Left lung (tissue), 10 donors: Measurements from ENCODE around the gene TGM3. TPM values are rescaled to one million over a fixed set of nuclear protein-coding genes. Genes with fewer than 3 reads are reported as not detected.

Source experiments
- ATAC-seq: fragments of 200-7000 bp; cut with Tn5 transposase; one replicate; pipeline ENCODE4 v1.9.1; 2020; ENCODE audit warnings: moderate library complexity
- DNase-seq, 4 donors: peaks; one replicate each; pipeline ENCODE4 v3.0.0-alpha.2; 2013 to 2020
- H3K27ac ChIP-seq, 2 donors: fragments of 200-600 bp; sonication (generic) in 1 of 2; one replicate each; pipeline versions ENCODE4 v1.5.0 to v1.8.0; 2020 to 2021
- H3K27me3 ChIP-seq, 2 donors: fragments of 200-600 bp; sonication (generic) in 1 of 2; one replicate each; pipeline versions ENCODE4 v1.5.0 to v1.8.0; 2020 to 2021
- H3K36me3 ChIP-seq, 2 donors: fragments of 200-600 bp; sonication (generic) in 1 of 2; one replicate each; pipeline versions ENCODE4 v1.5.0 to v1.8.0; 2020 to 2021
- H3K4me1 ChIP-seq, 2 donors: fragments of 200-600 bp; one replicate each; pipeline ENCODE4 v1.8.0; 2021
- H3K4me3 ChIP-seq, 2 donors: fragments of 200-600 bp; sonication (generic) in 1 of 2; one replicate each; pipeline versions ENCODE4 v1.5.0 to v1.8.0; 2020 to 2021; ENCODE audit warnings: mild to moderate bottlenecking in 1 of 2
- H3K9me3 ChIP-seq, 2 donors: fragments of 200-600 bp; sonication (generic) in 1 of 2; one replicate each; pipeline versions ENCODE4 v1.5.0 to v1.8.0; 2020 to 2021
- intact Hi-C, 2 donors: fragments of 100-400 bp; cut with DNase I; formaldehyde crosslinking; loops; one replicate each; pipeline versions ENCODE4 v1.11.2 to v1.14.2; 2022
- polyA plus RNA-seq, 6 donors: library from polyadenylated mRNA; unstranded; fragments of 120-200 nt; gene quantifications; one replicate each; pipeline ENCODE4 v1.2.1, GENCODE V29; 2013; ENCODE audit not compliant: insufficient read length in 6 of 6
- total RNA-seq, 2 donors: library from RNA; stranded (reverse); fragmentation: NEBNext Ultra II Directional; extraction: Animal tissue kit (Norgen Biotek cat#: 25700); gene quantifications; one replicate each; pipeline ENCODE4 v1.2.1, GENCODE V29; 2021
- TF ChIP-seq, protein P1 (sequence below), 2 donors: fragments of 200-600 bp; sonication (generic) in 1 of 2; IDR thresholded peaks; one replicate each; pipeline versions ENCODE4 v1.5.0 to v1.8.0; 2021; ENCODE audit warnings: antibody characterized with exemption in 2 of 2
- donor health status: DM: no; HTN: yes; CAD: no.
- donor health status: DM: no; HTN: no; CAD: no.

TGM3 gene
- total and polyA plus RNA-seq, 8 donors, result 0.20 to 0.37 (median 0.27) TPM; not detected in 3

DNA sequence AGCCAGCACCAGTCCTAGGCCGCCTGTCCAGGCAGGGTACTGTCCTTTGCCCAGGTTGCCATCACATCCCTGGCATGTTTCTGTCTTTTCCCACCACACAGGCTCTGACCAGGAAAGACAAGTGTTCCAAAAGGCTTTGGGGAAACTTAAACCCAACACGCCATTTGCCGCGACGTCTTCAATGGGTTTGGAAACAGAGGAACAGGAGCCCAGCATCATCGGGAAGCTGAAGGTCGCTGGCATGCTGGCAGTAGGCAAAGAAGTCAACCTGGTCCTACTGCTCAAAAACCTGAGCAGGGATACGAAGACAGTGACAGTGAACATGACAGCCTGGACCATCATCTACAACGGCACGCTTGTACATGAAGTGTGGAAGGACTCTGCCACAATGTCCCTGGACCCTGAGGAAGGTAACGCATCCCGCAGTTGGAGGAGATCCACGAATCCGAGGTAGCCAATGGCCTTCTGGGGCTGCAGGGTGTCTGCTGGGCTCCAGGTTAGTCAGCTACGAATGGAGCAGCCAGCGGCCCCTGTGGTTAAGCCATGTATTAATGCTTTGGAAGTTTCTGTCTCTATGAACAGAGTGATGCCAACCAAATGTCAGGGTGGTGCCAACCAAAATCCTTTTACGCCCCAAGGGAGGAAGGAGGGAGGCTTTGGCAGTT is 36.2 kb downstream of the TGM3 start:
- intact Hi-C loops, result no loop called here
- no peak for ATAC-seq
- TF ChIP-seq, protein P1, sequence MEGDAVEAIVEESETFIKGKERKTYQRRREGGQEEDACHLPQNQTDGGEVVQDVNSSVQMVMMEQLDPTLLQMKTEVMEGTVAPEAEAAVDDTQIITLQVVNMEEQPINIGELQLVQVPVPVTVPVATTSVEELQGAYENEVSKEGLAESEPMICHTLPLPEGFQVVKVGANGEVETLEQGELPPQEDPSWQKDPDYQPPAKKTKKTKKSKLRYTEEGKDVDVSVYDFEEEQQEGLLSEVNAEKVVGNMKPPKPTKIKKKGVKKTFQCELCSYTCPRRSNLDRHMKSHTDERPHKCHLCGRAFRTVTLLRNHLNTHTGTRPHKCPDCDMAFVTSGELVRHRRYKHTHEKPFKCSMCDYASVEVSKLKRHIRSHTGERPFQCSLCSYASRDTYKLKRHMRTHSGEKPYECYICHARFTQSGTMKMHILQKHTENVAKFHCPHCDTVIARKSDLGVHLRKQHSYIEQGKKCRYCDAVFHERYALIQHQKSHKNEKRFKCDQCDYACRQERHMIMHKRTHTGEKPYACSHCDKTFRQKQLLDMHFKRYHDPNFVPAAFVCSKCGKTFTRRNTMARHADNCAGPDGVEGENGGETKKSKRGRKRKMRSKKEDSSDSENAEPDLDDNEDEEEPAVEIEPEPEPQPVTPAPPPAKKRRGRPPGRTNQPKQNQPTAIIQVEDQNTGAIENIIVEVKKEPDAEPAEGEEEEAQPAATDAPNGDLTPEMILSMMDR (IDR thresholded peaks at IDR 0.05), result no peak
- H3K27me3 ChIP-seq, result peaks cover 0 to 20% of the 10 kb centered on the region in 2 donors
- H3K4me1 ChIP-seq, result peaks cover 0 to 6% of the 10 kb centered on the region in 2 donors
- no peak overlapping the region for H3K4me3 ChIP-seq
- no peaks in the 10 kb centered on the region for H3K36me3 ChIP-seq
- DNase-seq, result no peak
- H3K27ac ChIP-seq, result no peak overlapping the region
- H3K9me3 ChIP-seq, result no peaks in the 10 kb centered on the region

DNA sequence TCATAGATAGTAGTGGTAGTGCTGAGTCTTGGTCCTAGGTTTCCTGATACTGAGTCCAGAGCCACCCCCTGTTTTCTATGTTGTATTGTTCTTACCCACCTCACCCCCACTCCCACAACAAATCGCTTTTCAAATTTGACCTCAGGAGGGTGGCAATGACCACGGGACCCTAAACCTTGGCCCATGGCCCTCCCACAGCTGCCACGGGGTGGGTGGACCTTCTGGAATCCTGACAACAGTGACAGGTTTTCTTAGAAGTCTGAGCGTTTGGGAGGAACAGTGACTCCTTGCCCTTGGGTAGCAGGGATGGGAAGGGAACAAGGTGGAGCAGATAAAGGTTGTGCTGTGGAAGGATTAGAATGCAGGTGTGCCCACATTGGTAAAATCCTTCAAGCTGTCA is 36.9 kb downstream of the TGM3 start:
- Histone ChIP-seq H3K4me3 (no peak overlapping the region), H3K27me3 (peaks cover 0 to 20% of the 10 kb centered on the region in 2 donors), H3K9me3 (no peaks in the 10 kb centered on the region), H3K27ac (no peak overlapping the region), H3K4me1 (peaks cover 0 to 6% of the 10 kb centered on the region in 2 donors), H3K36me3 (no peaks in the 10 kb centered on the region)
- ATAC-seq (no peak), DNase-seq (no peak)
- intact Hi-C loops, result no loop called here
- TF ChIP-seq, protein P1 (IDR thresholded peaks at IDR 0.05), result no peak

DNA sequence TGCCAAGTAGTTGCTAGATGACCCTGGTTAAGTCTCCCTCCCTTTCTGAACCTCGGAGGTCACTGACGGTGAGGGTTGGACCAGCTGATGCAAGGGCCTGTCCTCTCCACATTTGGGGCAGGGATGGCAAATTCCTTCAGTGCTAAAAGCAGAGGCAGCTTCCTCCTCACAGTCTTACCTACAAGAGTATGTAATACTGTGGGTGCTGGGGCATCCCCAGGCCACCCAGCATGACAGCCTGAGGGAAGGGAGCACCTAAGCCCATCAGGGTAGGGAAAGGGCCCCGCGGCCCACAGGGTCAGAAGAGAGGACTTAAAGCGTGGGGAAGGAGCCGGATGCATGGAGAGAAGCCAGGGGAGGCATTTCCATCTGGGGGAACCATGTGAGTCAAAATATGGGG is 38.0 kb downstream of the TGM3 start:
- ATAC-seq (no peak), DNase-seq (no peak)
- H3K27me3 ChIP-seq, result peaks cover 0 to 20% of the 10 kb centered on the region in 2 donors
- H3K4me1 ChIP-seq, result peaks cover 0 to 6% of the 10 kb centered on the region in 2 donors
- H3K4me3 ChIP-seq, result no peak overlapping the region
- H3K9me3 ChIP-seq, result no peaks in the 10 kb centered on the region
- H3K27ac ChIP-seq, result no peak overlapping the region
- H3K36me3 ChIP-seq, result no peaks in the 10 kb centered on the region
- TF ChIP-seq, protein P1 (IDR thresholded peaks at IDR 0.05), result no peak
- intact Hi-C loops, result no loop called here

DNA sequence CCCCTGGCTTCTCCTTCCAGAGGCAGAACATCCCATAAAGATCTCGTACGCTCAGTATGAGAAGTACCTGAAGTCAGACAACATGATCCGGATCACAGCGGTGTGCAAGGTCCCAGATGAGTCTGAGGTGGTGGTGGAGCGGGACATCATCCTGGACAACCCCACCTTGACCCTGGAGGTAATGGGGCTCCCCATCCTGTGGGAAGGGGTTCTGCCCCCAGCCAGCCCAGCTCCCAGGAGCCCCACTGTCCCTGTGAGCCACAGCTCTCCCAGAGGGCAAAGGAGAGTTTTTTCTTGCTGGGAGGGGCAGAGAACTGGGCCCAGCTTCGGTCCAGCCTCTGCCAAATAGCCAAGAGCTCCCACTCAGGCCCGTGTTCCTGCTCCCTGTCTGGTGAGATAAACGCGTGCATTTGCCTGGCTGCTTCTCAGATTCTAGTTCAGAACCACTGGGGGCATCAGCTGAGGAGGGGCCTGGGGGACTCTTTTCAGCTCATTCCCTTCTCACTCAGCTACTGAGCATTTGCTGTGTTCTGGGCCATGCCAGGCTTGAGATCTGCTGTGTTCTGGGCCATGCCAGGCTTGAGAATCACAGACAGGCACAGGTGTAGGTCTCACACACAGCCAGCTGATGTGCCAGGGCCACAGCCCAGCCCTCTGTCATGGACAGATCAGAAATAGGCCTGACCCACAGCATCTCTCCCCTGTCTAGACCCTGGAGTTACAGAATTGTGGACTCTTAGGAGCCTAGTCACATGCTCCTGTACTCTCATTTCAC is 39.5 kb downstream of the TGM3 start:
- H3K36me3 ChIP-seq, result no peaks in the 10 kb centered on the region
- no peak overlapping the region for H3K4me3 ChIP-seq
- ATAC-seq (no peak), DNase-seq (no peak)
- no peaks in the 10 kb centered on the region for H3K4me1 ChIP-seq
- no peak overlapping the region for H3K27ac ChIP-seq
- peaks cover 0 to 28% of the 10 kb centered on the region in 2 donors for H3K27me3 ChIP-seq
- intact Hi-C loops, result no loop called here
- TF ChIP-seq, protein P1 (IDR thresholded peaks at IDR 0.05), result no peak
- no peaks in the 10 kb centered on the region for H3K9me3 ChIP-seq

DNA sequence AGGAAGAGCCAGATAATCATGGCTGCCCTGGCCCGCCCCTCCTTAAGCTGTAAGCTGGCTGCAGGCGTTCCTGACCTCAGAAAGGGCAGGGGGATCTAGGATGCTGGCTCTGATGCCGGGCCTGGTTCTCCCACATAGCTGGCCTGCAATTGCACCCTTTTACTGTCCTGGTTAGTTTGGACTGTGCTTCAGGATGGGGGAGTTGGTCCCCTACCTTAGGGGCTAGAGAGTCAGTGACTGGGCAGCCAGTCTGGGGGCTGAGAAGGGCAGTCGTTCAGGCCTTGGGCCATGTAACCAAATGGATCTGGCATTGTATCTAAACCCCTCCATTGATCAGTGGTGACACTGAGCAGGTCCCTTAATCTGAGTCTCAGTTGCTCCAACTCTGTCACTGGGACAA is 40.7 kb downstream of the TGM3 start:
- H3K9me3 ChIP-seq, result no peaks in the 10 kb centered on the region
- peaks cover 0 to 28% of the 10 kb centered on the region in 2 donors for H3K27me3 ChIP-seq
- no peak for DNase-seq
- no peak for ATAC-seq
- H3K4me1 ChIP-seq, result no peaks in the 10 kb centered on the region
- H3K4me3 ChIP-seq, result no peak overlapping the region
- no peak overlapping the region for H3K27ac ChIP-seq
- intact Hi-C loops, result no loop called here
- no peaks in the 10 kb centered on the region for H3K36me3 ChIP-seq
- TF ChIP-seq, protein P1 (IDR thresholded peaks at IDR 0.05), result no peak
